ENCODE results near the gene GRIK2. TPM values are rescaled to one million over a fixed set of nuclear protein-coding genes. Genes with fewer than 3 reads are reported as not detected.

The GRIK2 gene
- total RNA-seq, 4 donors from 2014 or later, result 0.30 to 4.1 (median 1.3) TPM

DNA sequence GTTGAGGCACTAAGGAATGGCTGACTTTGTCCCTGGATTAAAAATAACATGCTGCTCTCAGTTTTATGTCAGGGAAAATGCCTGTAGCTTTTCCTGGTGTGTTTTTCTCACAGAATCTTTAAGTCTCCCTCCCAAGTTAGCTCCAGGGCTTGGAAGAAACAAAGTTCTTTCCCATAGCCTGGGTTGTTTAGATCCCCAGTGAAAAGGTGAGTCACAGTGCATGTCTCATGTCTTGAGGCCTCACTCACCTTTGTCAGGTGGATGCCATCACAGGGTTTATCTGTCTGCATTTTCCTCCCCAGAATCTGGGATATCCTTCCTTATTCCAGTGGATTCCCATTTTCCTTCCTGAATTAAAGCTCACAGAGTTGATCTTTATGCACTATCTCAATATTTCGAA is 722.4 kb downstream of the GRIK2 start:
- peaks cover 4% of the 10 kb centered on the region for H3K9me3 ChIP-seq
- H3K36me3 ChIP-seq, result no peaks in the 10 kb centered on the region
- H3K4me1 ChIP-seq, result no peaks in the 10 kb centered on the region
- H3K27me3 ChIP-seq, result no peaks in the 10 kb centered on the region
- WGBS, result 61% methylated on average over 1 of the region's 1 CpG
- no peak for DNase-seq (ENCODE audit: low spot score in 2 of 2)
- no peak overlapping the region for H3K27ac ChIP-seq
- TF ChIP-seq EP300 (IDR thresholded peaks at IDR 0.05), result no peak
- TF ChIP-seq POLR2A (IDR thresholded peaks at IDR 0.05), result no peak
- no peak for TF ChIP-seq POLR2AphosphoS5 (IDR thresholded peaks at IDR 0.05)
- TF ChIP-seq, protein P1, sequence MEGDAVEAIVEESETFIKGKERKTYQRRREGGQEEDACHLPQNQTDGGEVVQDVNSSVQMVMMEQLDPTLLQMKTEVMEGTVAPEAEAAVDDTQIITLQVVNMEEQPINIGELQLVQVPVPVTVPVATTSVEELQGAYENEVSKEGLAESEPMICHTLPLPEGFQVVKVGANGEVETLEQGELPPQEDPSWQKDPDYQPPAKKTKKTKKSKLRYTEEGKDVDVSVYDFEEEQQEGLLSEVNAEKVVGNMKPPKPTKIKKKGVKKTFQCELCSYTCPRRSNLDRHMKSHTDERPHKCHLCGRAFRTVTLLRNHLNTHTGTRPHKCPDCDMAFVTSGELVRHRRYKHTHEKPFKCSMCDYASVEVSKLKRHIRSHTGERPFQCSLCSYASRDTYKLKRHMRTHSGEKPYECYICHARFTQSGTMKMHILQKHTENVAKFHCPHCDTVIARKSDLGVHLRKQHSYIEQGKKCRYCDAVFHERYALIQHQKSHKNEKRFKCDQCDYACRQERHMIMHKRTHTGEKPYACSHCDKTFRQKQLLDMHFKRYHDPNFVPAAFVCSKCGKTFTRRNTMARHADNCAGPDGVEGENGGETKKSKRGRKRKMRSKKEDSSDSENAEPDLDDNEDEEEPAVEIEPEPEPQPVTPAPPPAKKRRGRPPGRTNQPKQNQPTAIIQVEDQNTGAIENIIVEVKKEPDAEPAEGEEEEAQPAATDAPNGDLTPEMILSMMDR (IDR thresholded peaks at IDR 0.05), result no peak
- H3K4me3 ChIP-seq, result no peak overlapping the region

DNA sequence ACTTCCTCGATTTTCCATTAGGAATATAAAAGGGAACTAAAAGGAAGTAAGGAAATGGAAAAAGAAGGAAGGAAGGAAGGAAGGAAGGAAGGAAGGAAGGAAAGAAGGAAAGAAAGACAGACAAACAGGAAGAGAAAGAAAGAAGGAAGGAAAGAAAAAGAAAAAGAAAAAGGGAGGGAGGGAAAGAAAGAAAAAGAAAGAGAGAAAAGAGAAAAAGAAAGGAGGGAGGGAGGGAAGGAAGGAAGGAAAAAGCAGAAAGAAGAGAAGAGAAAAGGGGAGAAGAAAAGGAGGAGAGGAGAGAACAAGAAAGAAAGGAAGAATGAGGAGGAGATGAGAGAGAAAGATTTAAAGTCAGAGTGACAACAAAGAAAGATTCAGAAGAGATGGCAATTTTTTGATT is 724.5 kb downstream of the GRIK2 start:
- TF ChIP-seq, protein P1 (IDR thresholded peaks at IDR 0.05), result no peak
- TF ChIP-seq POLR2AphosphoS5 (IDR thresholded peaks at IDR 0.05) (no peak), EP300 (IDR thresholded peaks at IDR 0.05) (no peak), POLR2A (IDR thresholded peaks at IDR 0.05) (no peak)
- WGBS, result 92% methylated on average over 1 of the region's 1 CpG
- Histone ChIP-seq H3K36me3 (no peaks in the 10 kb centered on the region), H3K27me3 (no peaks in the 10 kb centered on the region), H3K27ac (no peak overlapping the region), H3K9me3 (peaks cover 4% of the 10 kb centered on the region), H3K4me3 (no peak overlapping the region), H3K4me1 (no peaks in the 10 kb centered on the region)
- no peak for DNase-seq (ENCODE audit: low spot score in 2 of 2)

Measured in suprapubic skin (tissue), 4 donors.